Measurements from ENCODE around the gene DNLZ. TPM values are rescaled to one million over a fixed set of nuclear protein-coding genes. Genes with fewer than 3 reads are reported as not detected.
"Not testable (repeated sequence)": the region's sequence is repeated elsewhere in the genome, so short reads cannot be mapped to it uniquely, and the experiment has no call there.

DNLZ gene
- total RNA-seq, result 10 to 100 TPM; 24.9 to 26.2 TPM

DNA sequence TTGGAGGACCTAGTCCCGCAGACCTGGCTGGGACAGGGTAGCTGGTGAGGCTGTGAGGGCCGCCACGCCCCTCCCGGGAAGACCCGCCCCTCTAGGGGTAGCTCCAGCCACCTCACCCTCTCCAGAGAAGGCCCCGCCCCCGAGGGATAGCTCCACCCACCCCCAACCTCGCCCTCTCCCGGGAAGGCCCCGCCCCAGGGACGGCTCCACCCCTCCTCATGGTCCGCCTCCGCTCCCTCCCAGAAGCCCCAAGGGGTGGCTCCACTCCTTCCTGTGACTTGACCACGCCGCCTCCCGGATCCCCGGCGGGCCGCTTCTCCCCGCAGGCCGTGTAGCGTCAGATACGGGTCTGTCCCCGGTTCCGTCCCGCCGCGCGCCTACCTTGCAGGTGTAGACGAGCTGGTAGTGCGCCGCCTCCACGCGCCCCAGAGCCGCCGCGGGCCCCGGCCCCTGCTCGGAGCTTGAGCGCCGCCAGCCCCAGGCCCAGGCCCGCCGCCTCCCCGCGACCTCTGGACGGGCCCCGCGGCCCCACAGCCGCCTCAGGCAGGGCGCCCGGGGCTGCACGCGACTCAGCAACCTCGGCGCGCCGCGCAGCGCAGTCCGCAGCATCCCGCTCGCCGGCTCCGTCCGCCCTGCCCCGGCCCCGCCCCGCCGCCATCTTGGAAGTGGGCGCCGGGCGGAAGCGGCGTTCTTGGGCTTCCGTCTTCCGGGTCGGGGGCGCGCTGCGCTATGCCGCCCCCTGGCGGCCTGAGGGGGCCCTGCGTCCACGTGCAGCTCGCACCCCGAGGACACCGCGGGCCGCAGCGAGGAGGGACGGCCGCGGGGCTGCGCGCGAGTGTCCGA is at the start of gene DNLZ:
TSS of gene DNLZ (minus strand) at position 639 of the 843 bp plus-strand sequence. CDS start at position 609, 30 bp downstream.
- DNase-seq, result peak; percentile 94
- no peaks in the 10 kb centered on the region for H3K27me3 Mint-ChIP-seq
- no peaks in the 10 kb centered on the region for H3K36me3 Mint-ChIP-seq
- peak within 1 kb of the TSS; percentile 88 for H3K27ac Mint-ChIP-seq
- no peaks in the 10 kb centered on the region for H3K9me3 Mint-ChIP-seq
- H3K4me3 Mint-ChIP-seq, result peak within 1 kb of the TSS; percentile 84
- H3K4me1 Mint-ChIP-seq, result peaks cover 2% of the 10 kb centered on the region

DNA sequence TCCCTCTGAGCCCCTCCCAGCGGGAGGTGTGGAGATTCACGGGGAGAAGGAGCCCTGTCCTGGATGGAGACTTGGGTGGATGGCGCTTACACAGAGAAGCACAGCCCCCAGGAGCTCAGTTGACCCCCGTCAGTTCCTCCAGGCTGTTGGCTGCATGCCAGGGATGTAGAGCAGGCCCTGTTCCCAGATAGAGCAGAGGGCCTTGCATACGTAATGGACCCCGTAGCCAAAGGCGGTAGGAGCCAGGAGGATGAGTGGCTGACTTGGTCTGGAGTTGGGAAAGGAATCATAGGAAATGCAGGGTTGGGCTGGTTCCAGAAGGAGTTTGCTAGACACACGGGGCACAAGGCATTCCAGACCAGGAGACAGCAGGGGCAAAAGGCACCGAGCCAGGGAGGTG is 49.4 kb upstream of the DNLZ start:
- no peaks in the 10 kb centered on the region for H3K27me3 Mint-ChIP-seq
- peaks cover 46% of the 10 kb centered on the region for H3K36me3 Mint-ChIP-seq
- no peaks in the 10 kb centered on the region for H3K9me3 Mint-ChIP-seq
- no peak overlapping the region for H3K27ac Mint-ChIP-seq
- H3K4me3 Mint-ChIP-seq, result peak overlapping the region; percentile 10
- peaks cover 34% of the 10 kb centered on the region for H3K4me1 Mint-ChIP-seq
- no peak for DNase-seq

DNA sequence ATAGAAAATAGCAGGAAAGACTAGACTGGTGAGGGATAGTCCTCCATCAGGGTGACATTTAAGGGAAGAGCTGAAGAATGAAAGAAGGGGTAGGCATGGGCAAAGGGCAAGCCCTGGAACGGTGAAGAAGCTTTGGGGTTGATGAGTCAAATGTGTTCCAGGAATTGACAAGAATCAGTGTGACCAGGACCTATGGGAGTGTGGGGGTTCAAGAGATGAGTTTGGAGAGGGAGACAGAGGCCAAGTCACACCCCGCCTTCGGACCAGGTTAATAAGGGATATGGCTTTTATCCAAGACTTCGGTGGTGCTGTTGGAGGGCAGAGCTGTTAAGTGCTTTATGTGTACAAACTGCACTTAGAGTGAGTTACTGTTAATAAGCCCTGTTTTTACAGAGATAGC is 47.8 kb upstream of the DNLZ start:
- peaks cover 54% of the 10 kb centered on the region for H3K36me3 Mint-ChIP-seq
- no peaks in the 10 kb centered on the region for H3K27me3 Mint-ChIP-seq
- H3K27ac Mint-ChIP-seq, result peak overlapping the region; percentile 95
- H3K9me3 Mint-ChIP-seq, result no peaks in the 10 kb centered on the region
- DNase-seq, result no peak
- peak overlapping the region; percentile 97 for H3K4me3 Mint-ChIP-seq
- peaks cover 42% of the 10 kb centered on the region for H3K4me1 Mint-ChIP-seq

DNA sequence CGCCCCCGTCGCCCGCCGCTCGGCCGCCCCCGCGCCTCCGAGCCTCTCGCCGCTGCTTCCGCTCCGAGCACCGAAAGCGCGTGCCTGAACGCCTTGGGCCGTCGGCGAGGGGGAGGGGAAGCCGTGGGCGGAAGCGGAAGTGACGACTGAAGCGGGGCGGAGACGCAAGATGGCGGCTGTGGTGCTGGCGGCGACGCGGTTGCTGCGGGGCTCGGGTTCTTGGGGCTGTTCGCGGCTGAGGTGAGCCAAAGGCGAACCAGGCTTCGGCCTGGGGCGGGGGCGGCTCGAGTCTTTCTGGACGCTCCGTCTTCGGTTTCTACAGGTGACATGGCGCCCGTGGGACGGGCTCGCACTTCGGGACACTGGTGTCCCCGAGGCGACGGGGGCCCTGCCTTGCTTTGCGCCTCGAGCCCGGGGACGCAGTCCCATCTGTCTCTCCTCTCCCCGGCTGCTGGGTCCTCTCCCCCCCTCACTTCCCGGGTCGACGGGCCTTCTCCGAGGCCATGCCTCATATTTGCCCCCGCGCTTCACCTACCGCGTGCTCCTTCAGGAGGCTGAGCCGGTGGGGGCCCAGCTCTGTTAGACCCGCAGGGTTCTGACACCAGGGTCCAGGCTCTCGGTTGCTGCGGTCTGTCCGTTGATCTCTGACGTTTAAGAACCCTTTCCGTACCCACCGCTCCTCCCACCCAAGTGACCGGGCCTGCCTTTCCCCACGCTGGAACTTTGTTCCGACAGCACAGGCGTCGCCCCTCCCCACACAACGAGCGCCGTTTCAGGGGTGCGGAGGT is 47.1 kb upstream of the DNLZ start, which contains the start of the genes ENTR1 and PMPCA:
TSS of gene ENTR1 (minus strand) at position 115 of the 788 bp plus-strand sequence. CDS start 217 bp downstream, outside the sequence.
TSS of gene PMPCA (plus strand) at position 159 of the 788 bp plus-strand sequence. CDS start at position 170, 11 bp downstream.
- Mint-ChIP-seq H3K4me1 (peaks cover 45% of the 10 kb centered on the region), H3K27ac (peak within 1 kb of the TSS; percentile 97), H3K27me3 (no peaks in the 10 kb centered on the region), H3K9me3 (no peaks in the 10 kb centered on the region), H3K4me3 (peak within 1 kb of the TSS; percentile 97), H3K36me3 (peaks cover 51% of the 10 kb centered on the region)
- peak; percentile 97 for DNase-seq

DNA sequence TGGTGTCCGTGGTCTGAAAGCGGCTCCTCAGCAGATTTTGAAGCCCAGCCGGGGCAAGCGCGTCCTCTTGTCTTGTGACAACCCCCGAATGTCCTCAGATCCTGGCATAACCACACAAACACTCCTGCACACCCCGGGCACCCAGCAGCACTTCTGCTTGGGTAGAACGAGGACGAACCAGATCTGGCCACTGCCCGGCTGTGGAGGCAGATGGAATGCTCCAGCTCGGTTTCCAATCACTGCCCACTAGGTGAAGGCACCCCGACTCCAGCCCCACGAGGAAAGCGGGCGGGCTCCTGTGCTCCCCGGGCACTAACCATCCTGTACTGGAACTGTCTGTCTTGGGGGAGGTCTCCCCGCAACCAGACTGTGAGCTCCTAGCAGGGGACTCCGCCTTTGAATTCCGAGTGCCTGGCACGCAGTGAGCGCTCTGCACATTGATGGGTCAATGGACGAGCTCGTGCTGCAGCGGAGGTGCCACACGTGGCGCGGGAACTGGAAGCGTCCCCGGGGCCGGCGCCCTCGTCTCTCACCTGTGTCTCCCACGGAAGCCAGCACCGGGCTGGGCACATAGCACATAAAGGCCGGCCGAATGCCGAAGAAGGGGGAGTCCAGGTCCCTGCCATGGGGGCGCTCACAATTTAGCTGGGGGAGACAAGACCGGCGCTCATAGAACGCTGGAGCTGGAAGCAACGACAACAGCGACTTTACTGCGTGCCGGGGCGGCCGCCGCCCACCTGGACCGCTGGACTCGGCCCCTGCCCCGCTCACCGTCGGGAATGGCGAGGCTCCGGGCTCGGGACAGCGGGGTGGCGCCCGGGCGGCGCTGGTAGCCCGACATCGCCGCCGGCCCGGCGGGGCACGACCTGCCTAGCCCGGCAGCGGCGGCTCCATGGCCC is 46.3 kb upstream of the DNLZ start:
- Mint-ChIP-seq H3K9me3 (no peaks in the 10 kb centered on the region), H3K27ac (peak overlapping the region; percentile 97), H3K36me3 (peaks cover 54% of the 10 kb centered on the region), H3K27me3 (no peaks in the 10 kb centered on the region), H3K4me3 (peak overlapping the region; percentile 90), H3K4me1 (peaks cover 51% of the 10 kb centered on the region)
- DNase-seq, result peak; percentile 53

DNA sequence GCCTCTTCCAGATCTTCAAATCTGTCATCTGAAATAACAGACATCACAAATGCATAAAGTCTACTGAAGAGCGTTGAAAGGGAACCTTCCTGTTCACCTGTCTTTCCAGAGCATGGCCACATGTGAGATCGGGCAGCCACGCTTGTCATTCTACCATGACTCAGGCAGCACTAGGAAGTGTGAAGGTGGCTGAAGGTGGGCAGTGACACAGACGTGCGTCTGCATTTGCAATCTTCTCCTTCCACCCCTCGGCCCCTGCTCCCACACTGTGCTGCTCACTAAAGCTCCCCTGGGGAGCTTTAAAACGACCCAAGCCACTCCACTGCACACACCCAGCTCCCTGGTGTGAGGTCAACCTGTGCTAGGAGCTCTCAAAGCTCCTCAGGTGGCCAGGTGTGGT is 44.4 kb upstream of the DNLZ start:
- DNase-seq, result no peak
- Mint-ChIP-seq H3K27ac (peak overlapping the region; percentile 57), H3K36me3 (peaks cover 60% of the 10 kb centered on the region), H3K4me1 (peaks cover 63% of the 10 kb centered on the region), H3K4me3 (peak overlapping the region; percentile 34), H3K27me3 (no peaks in the 10 kb centered on the region), H3K9me3 (no peaks in the 10 kb centered on the region)

DNA sequence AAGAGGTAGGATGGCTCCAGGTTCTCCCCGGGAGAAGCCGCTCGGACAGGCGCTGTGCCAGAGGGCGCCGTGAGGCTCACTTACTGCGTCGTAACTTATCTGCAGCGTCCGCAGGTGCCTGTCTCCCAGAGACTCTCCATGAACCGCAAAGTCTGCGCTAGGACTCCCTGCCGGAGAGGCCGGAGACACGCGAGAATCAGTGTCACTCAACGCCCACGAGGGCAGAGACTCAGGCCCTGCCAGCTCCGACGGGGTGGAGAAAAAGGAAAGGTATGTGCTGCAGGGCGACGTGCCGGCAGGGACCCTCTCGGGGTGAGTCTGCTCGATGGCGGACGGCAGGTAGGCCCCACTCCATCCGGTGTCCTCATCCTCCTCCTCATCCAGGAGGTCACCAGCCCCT is 43.5 kb upstream of the DNLZ start:
- not testable (repeated sequence) for DNase-seq, H3K27ac Mint-ChIP-seq, H3K9me3 Mint-ChIP-seq, H3K27me3 Mint-ChIP-seq, H3K4me3 Mint-ChIP-seq
- Mint-ChIP-seq H3K36me3 (peaks cover 64% of the 10 kb centered on the region), H3K4me1 (peaks cover 65% of the 10 kb centered on the region)

DNA sequence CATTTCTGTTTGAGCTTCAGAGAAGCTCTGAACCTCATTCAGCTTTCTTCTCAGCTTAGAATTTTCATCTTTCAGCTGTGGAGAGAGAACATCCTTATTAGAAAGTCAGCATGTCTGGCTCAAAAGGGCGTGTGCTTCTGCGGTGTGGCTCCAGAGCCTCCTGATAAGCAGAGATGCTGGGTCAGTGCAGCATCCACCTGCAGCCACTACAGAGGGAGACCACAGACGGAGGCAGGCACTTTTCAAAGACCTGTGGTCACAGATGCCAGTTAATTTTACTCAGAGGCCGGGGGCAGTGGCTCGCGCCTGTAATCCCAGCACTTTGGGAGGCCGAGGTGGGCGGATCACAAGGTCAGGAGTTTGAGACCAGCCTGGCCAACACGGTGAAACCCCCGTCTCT is 42.4 kb upstream of the DNLZ start:
- peaks cover 63% of the 10 kb centered on the region for H3K36me3 Mint-ChIP-seq
- H3K27ac Mint-ChIP-seq, result peak overlapping the region; percentile 56
- H3K4me1 Mint-ChIP-seq, result peaks cover 55% of the 10 kb centered on the region
- not testable (repeated sequence) for DNase-seq, H3K27me3 Mint-ChIP-seq, H3K4me3 Mint-ChIP-seq, H3K9me3 Mint-ChIP-seq

DNA sequence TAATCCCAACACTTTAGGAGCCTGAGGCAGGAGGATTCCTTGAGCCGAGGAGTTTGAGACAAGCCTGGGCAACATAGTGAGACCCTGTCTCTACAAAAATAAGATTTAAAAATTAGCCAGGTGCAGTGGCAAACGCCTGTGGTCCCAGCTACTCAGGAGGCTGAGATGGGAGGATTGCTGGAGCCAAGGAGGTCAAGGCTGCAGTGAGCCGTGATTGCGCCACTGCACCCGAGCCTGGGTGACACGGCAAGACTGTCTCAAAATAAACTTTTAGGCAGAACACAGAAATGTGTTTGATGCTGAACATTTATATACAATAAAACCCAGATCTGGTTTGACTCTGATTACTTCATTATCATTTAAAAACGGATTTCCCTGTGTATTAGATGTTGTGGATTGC is 41.9 kb upstream of the DNLZ start:
- peaks cover 64% of the 10 kb centered on the region for H3K36me3 Mint-ChIP-seq
- no peaks in the 10 kb centered on the region for H3K27me3 Mint-ChIP-seq
- no peak for DNase-seq
- H3K4me1 Mint-ChIP-seq, result peaks cover 59% of the 10 kb centered on the region
- H3K4me3 Mint-ChIP-seq, result peak overlapping the region; percentile 67
- no peaks in the 10 kb centered on the region for H3K9me3 Mint-ChIP-seq
- peak overlapping the region; percentile 89 for H3K27ac Mint-ChIP-seq

DNA sequence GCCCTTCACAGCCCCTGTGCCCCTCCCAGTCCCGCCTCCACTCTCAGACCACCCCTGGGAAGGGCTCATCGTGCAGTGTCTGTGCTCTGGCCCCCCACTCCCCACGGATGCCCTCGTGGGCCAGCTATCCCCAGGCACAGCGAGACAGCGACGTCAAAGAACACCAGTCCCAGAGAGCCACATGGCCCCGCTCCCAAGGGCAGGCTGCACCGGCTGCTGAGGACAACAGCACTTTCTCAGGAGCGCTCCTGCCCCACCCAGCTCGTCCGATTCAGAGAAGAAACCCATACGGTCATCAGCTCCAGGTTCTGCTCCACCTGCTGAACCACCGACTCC is 41.2 kb upstream of the DNLZ start:
- DNase-seq, result no peak
- Mint-ChIP-seq H3K4me1 (peaks cover 58% of the 10 kb centered on the region), H3K27ac (peak overlapping the region; percentile 89)

DNA sequence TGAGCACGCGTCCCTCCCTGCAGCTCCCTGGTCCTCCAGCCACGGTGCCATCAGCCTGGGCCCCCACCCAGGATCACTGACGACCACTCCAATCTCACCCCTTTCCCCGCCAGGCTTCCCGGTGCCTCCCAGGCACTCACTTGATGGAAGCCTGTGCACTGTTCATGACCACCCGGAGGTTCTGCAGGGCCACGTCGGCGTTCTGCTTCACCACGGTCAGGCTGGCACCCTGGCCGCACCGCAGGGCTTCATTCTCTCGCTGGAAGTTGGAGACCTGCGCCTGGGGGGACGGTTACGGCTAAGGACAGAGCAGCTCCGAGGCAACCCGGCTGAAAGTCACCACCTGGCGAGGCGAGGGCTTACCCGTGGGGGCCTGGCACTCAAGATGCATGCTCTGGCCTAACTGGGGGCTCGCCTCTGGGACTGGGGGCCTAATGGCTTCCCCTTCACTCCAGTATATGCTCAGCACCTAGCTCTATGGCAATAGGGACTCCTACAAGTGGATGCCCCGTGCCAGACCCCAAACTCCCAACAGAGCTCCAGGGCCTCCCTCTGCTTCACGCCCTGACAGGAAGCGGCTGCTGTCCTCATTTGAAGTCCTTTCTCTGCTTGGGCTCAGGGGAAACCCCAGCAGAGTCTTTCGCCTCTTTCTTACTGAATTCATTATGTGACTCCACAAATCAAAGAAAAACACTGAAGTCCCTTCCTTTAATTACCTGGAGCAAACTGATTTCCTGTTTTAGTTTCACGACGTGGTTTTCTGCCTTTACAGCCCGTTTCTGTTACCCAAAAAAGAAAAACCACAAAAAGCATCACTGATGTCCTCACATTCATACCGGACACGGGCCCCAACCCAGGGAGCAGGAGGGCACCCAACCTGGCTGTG is 40.6 kb upstream of the DNLZ start:
- H3K4me1 Mint-ChIP-seq, result peaks cover 53% of the 10 kb centered on the region
- H3K36me3 Mint-ChIP-seq, result peaks cover 58% of the 10 kb centered on the region
- H3K4me3 Mint-ChIP-seq, result peak overlapping the region; percentile 67
- peak; percentile 71 for DNase-seq
- H3K27me3 Mint-ChIP-seq, result no peaks in the 10 kb centered on the region
- H3K9me3 Mint-ChIP-seq, result no peaks in the 10 kb centered on the region
- H3K27ac Mint-ChIP-seq, result peak overlapping the region; percentile 89

More for the DNA sequence above, 41.2 kb upstream of the DNLZ start:
- H3K27me3 Mint-ChIP-seq, result no peaks in the 10 kb centered on the region
- H3K36me3 Mint-ChIP-seq, result peaks cover 62% of the 10 kb centered on the region
- peak overlapping the region; percentile 67 for H3K4me3 Mint-ChIP-seq
- no peaks in the 10 kb centered on the region for H3K9me3 Mint-ChIP-seq

DNA sequence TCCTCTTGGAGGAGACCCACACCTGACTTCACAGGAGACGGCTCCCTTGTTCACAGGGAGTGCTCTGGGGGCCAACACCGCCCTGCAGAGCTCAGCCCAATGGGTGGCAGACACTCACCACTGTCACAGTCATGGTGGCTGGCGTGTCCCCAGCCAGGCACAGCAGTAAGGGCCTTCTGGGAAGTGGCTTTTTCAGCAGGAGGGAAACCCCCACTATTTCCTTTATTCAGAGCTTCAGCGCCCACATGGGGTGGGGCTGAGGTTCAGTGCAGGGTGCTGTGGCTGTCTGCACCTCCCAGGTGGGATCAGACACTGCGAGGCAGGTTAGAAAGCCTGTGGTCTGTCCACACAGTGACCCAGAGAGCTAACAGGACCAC is 40.0 kb upstream of the DNLZ start:
- no peaks in the 10 kb centered on the region for H3K9me3 Mint-ChIP-seq
- peak overlapping the region; percentile 67 for H3K4me3 Mint-ChIP-seq
- H3K27ac Mint-ChIP-seq, result peak overlapping the region; percentile 89
- H3K27me3 Mint-ChIP-seq, result no peaks in the 10 kb centered on the region
- H3K36me3 Mint-ChIP-seq, result peaks cover 59% of the 10 kb centered on the region
- peaks cover 53% of the 10 kb centered on the region for H3K4me1 Mint-ChIP-seq
- peak; percentile 87 for DNase-seq

DNA sequence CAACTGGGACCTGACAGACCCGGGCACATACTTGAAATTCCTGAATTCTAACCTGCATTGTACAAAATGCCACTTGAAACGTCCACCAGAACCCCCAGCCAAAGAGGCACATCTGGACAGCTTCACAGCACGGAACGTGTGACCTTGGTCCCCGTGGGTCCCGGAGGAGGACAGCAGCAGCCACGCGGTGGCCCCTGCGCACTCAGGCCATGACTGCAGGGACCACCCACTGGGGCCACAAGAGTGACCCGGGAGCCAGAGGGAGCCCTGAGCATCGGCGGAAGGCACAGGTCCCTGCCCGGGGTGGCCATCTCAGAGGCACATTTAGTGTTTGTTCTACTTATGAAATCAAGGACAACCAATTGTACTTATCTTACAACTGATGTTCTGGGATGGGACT is 38.5 kb upstream of the DNLZ start:
- Mint-ChIP-seq H3K36me3 (peaks cover 60% of the 10 kb centered on the region), H3K4me1 (peaks cover 52% of the 10 kb centered on the region), H3K27me3 (no peaks in the 10 kb centered on the region), H3K9me3 (no peaks in the 10 kb centered on the region), H3K4me3 (no peak overlapping the region), H3K27ac (peak overlapping the region; percentile 77)
- DNase-seq, result no peak
